Measurements from ENCODE around the gene AIM2.
A peak's percentile ranks its signal among the peaks of the same experiment; 100 is the strongest.
"Not testable (repeated sequence)": the region's sequence is repeated elsewhere in the genome, so short reads cannot be mapped to it uniquely, and the experiment has no call there.

AIM2 gene

GRCh38 chr1:159076438-159077119 lies at the start of gene AIM2:
TSS of gene AIM2 (minus strand) at chr1:159076766. CDS start at chr1:159073499, 3,267 bp downstream.
- DNase-seq (ENCODE audit: low spot score): no peak

- DNase-seq (ENCODE audit: low spot score): no peak
Observed at GRCh38 chr1:159123587-159123986, 47.0 kb upstream of the AIM2 start.

- DNase-seq (ENCODE audit: low spot score): peak; percentile 12
Observed at GRCh38 chr1:159122005-159122621, 45.5 kb upstream of the AIM2 start.

- DNase-seq (ENCODE audit: low spot score): no peak
Observed at GRCh38 chr1:159121526-159121925, 45.0 kb upstream of the AIM2 start.

- no peak for DNase-seq (ENCODE audit: low spot score)
Observed at GRCh38 chr1:159120317-159120716, 43.8 kb upstream of the AIM2 start.

GRCh38 chr1:159113596-159114433 lies 37.2 kb upstream of the AIM2 start:
- no peak for DNase-seq (ENCODE audit: low spot score)

GRCh38 chr1:159103021-159103420 lies 26.5 kb upstream of the AIM2 start:
- DNase-seq (ENCODE audit: low spot score): not testable (repeated sequence)

GRCh38 chr1:159100589-159100988 lies 24.0 kb upstream of the AIM2 start:
- DNase-seq (ENCODE audit: low spot score): no peak

- DNase-seq (ENCODE audit: low spot score): no peak
Observed at GRCh38 chr1:159098596-159098995, 22.0 kb upstream of the AIM2 start.

GRCh38 chr1:159092036-159092760 lies 15.6 kb upstream of the AIM2 start:
- peak; percentile 62 for DNase-seq (ENCODE audit: low spot score)

- peak; percentile 22 for DNase-seq (ENCODE audit: low spot score)
Observed at GRCh38 chr1:159091607-159092031, 15.1 kb upstream of the AIM2 start.

- no peak for DNase-seq (ENCODE audit: low spot score)
Observed at GRCh38 chr1:159091180-159091560, 14.6 kb upstream of the AIM2 start.

GRCh38 chr1:159090286-159091179 lies 14.0 kb upstream of the AIM2 start:
- DNase-seq (ENCODE audit: low spot score): peak; percentile 16

- no peak for DNase-seq (ENCODE audit: low spot score)
Observed at GRCh38 chr1:159089184-159089791, 12.7 kb upstream of the AIM2 start.

GRCh38 chr1:159088546-159089183 lies 12.1 kb upstream of the AIM2 start:
- DNase-seq (ENCODE audit: low spot score): no peak

GRCh38 chr1:159088050-159088449 lies 11.5 kb upstream of the AIM2 start:
- DNase-seq (ENCODE audit: low spot score): peak; percentile 75

GRCh38 chr1:159084867-159085266 lies 8.3 kb upstream of the AIM2 start:
- DNase-seq (ENCODE audit: low spot score): no peak

GRCh38 chr1:159084152-159084551 lies 7.6 kb upstream of the AIM2 start:
- DNase-seq (ENCODE audit: low spot score): no peak

- DNase-seq (ENCODE audit: low spot score): no peak
Observed at GRCh38 chr1:159083013-159083412, 6.4 kb upstream of the AIM2 start.

- no peak for DNase-seq (ENCODE audit: low spot score)
Observed at GRCh38 chr1:159081626-159082025, 5.1 kb upstream of the AIM2 start.
